Gastroesophageal sphincter (tissue), 3 donors: Measurements from ENCODE around the gene TRERF1.

Experiments used
- POLR2A ChIP-seq, 2 donors: fragments of 450-650 bp; IDR thresholded peaks; one replicate each; pipeline ENCODE4 v1.6.1; 2017; ENCODE audit warnings: antibody characterized with exemption in 2 of 2, mild to moderate bottlenecking in 2 of 2, moderate library complexity in 1 of 2
- POLR2AphosphoS5 ChIP-seq: sonication (generic); formaldehyde crosslinking; IDR thresholded peaks from one replicate; pipeline ENCODE4 v1.6.1; 2017; ENCODE audit warnings: antibody characterized with exemption
- TF ChIP-seq, protein P1 (sequence below), 4 experiments: fragments of 200-600 bp in 2 of 4; fragments of 450-650 bp in 2 of 4; sonication (generic) in 1 of 4; IDR thresholded peaks; one replicate each; pipeline ENCODE4 v1.5.1; 2017 to 2019; ENCODE audit warnings: antibody characterized with exemption in 4 of 4, mild to moderate bottlenecking in 2 of 4, moderate library complexity in 2 of 4

DNA sequence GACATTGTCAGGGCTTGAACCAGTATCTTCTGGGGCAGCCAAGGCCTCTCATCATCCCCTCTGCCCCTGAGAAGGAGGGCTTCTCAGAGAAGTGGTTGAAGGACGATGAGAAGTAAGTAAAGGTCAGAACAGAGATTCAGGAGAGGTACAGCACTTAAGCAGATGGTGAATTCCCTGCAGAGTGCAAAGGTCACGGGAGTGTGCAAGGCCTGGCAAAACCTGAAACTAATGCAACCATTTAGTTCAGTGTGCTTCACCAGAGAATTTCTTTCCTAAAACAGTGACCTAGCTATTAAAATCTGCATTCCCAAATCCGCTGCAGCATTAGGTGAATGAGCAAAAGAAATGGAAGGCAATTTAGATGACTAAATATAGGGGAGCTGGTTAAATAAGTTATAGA, 58.4 kb downstream of the TRERF1 start:
- TF ChIP-seq, protein P1, sequence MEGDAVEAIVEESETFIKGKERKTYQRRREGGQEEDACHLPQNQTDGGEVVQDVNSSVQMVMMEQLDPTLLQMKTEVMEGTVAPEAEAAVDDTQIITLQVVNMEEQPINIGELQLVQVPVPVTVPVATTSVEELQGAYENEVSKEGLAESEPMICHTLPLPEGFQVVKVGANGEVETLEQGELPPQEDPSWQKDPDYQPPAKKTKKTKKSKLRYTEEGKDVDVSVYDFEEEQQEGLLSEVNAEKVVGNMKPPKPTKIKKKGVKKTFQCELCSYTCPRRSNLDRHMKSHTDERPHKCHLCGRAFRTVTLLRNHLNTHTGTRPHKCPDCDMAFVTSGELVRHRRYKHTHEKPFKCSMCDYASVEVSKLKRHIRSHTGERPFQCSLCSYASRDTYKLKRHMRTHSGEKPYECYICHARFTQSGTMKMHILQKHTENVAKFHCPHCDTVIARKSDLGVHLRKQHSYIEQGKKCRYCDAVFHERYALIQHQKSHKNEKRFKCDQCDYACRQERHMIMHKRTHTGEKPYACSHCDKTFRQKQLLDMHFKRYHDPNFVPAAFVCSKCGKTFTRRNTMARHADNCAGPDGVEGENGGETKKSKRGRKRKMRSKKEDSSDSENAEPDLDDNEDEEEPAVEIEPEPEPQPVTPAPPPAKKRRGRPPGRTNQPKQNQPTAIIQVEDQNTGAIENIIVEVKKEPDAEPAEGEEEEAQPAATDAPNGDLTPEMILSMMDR (IDR thresholded peaks at IDR 0.05) = no peak
- TF ChIP-seq POLR2AphosphoS5 (no peak), POLR2A (IDR thresholded peaks at IDR 0.05) (no peak)
